GM10847 (cell line): ENCODE measurements around the gene MAMLD1.

ENCODE experiments used
- POLR2A ChIP-seq: IDR thresholded peaks from 2 replicates; pipeline ENCODE4 v1.6.1; 2011; ENCODE audit not compliant: insufficient read length; ENCODE audit errors: extremely low read depth

MAMLD1 gene

DNA sequence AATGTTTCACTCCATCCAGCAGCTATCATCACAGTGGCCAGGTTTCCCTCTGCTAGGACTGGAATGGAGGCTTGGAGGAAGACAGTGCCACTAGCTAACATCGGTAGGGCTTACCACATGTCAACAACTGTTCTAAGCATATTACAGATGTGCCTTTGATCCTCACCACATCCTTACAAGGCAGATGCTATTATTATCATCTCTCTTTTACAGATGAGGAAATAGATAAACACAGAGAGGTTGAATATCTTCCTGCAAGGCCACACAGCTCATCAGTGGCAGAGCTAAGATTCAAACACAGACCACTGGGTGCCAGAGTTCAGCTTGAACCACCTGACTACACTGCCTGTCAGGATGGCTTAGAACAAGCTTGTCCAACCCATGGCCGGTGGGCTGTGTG, 47.4 kb downstream of the MAMLD1 start:
- no peak for TF ChIP-seq POLR2A

DNA sequence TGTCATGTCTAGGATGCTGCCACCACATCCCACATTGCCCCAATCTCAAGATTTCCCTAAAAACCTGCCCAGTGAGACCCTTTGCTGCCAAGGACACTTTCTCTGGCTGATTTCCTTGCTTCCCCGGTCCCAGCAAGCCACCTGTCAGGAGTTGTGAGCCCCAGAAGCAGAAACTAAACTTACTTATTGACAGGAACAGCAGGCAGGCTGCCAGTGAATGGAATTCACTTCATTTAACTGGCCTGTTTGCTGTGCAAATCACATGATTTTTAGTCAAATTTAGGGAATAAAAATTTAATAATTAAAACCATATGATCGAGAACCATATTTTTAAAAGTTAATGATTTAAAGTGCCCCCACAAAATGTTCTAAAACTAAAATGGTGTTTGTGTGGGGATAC, 48.5 kb downstream of the MAMLD1 start:
- no peak for TF ChIP-seq POLR2A

- TF ChIP-seq POLR2A = no peak
Observed at GRCh38 chrX:150414228-150414627, 51.1 kb downstream of the MAMLD1 start.

GRCh38 chrX:150416469-150416868, 53.4 kb downstream of the MAMLD1 start:
- no peak for TF ChIP-seq POLR2A

DNA sequence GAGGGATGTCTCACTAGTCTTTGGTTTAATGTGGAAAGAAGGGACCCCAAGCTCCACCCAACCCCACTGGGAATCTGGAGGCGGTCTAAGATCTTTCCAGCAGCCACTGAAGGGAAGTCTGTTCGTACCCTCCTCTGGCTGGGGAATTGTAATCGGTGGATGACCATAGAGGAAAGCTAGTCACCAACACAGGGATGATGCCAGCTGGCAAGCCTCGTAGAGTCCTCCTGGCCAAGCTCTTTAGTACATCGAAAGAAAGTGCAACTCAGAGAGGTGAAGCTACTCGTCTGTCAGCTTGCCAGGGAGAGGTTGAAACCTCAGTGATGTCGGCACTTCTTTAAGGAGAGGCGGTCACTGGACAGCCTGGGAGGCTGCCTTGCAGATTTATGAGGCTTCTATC, 58.7 kb downstream of the MAMLD1 start:
- no peak for TF ChIP-seq POLR2A

DNA sequence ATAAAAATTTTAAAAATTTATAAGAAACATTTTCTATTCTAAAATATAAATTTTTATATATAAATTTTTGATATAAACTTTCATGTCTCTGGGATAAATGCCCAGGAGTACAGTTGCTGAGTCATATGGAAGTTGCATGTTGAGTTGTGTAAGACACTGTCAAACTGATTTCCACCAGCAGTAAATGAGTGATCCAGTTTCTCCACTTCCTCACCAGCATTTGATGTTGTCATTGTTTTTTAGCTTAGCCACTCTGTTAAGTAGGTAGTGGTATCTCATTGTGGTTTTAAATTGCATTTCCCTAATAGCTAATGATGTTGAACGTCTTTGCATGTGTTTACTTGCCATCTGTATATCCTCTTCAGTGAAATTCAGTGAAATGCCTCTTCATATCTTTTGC, 66.5 kb downstream of the MAMLD1 start:
- TF ChIP-seq POLR2A = no peak

- TF ChIP-seq POLR2A = no peak
Observed at GRCh38 chrX:150436195-150436594, 73.1 kb downstream of the MAMLD1 start.

- no peak for TF ChIP-seq POLR2A
Observed at GRCh38 chrX:150438165-150438564, 75.0 kb downstream of the MAMLD1 start.

DNA sequence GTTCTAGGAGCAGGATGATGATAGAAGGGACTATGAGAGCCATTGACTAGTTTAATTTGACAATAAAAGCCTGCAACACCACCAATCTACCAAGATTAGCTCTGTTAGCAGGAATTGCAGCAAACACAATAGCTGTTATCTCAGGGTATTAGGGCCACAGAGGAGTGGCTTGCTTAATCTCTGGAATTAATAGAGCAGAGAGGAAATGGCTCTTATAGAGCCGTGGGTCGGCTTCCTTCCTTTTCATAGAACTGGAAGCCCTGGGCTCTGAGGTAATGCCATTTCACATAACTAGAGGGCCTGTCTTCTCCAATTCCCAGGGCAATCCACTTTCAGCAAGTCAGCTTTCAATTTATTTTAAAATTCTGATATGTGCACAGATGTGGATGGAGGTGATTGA, 83.0 kb downstream of the MAMLD1 start:
- no peak for TF ChIP-seq POLR2A

DNA sequence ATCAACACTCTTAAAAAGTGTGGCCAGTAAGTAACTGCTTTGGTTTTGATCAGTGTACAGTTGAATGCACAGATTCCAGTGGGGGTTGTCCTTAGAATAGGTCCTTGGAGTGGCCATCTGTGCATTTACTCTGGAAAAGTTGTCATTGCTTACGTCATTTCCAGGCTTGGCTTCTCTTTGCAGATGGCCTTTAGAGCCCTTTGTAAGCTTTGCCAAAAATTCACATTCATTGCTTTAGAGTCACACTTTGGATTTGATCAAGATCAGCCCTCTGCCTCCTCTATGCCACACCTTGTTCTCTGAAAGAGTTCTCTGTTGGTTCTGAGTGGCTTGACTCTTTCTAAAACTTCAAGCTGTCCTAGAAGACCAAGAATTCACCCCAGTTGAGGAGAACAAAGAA, 83.9 kb downstream of the MAMLD1 start:
- TF ChIP-seq POLR2A = no peak

- no peak for TF ChIP-seq POLR2A
Observed at GRCh38 chrX:150449313-150449712, 86.2 kb downstream of the MAMLD1 start.

- no peak for TF ChIP-seq POLR2A
Observed at GRCh38 chrX:150450519-150451177, 87.5 kb downstream of the MAMLD1 start.

DNA sequence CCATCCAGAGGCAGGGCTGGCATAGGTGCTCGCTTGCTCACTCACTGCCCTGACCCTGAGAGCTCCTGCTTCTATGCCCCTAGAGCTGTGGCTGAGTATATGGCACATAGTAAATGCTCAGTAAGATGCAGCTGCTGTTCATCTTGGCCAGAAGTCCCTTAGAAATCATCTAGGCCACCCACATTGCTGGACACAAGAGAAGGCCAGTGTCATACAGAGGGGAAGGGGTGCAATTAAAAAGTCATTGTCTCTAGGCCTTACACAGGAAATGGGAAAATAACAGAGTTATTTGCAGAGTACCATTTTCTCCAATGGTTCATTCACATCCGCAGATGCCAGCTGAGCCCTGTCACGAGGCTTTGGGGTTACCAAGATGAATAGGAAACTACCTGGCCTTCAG, 88.8 kb downstream of the MAMLD1 start:
- no peak for TF ChIP-seq POLR2A

DNA sequence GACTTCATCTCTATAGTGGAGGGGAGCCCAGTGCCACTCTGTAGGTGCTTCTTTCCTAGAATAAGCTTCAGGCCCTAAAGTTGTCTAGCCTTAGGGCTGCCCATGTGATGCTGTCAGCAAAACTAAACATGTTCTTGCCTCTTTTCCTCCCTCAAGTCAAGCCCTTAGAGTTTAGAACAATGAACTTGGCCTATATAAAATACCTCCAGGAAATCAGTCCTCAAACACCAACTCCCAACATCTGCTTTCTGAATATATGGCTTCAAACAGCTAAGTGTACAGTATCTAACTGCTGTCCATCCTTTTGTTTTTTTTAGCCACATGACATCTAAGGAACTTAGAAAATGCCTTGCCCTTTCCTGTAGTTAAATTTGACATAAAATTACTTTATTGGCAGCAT, 91.0 kb downstream of the MAMLD1 start:
- TF ChIP-seq POLR2A = no peak

- TF ChIP-seq POLR2A = no peak
Observed at GRCh38 chrX:150454508-150455214, 91.5 kb downstream of the MAMLD1 start.

DNA sequence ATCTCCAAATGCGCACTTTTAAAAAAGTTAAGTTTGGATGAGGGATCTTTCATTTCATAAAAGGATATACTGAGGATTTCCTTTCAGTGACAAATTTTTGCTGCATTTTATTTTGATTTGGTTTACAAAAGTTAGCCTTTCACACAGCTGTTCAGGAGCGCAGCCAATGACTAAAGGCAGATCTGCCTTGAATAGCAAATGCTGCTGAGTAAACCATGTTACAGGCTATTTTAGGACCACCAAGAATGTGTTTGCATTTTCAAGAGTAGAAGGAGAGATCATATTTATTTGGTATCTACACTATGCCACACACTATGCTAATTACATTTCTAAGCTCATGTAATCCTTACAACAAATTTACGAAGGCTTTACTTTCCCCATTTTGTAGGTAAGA, 92.1 kb downstream of the MAMLD1 start:
- no peak for TF ChIP-seq POLR2A

GRCh38 chrX:150456466-150456865, 93.3 kb downstream of the MAMLD1 start:
- no peak for TF ChIP-seq POLR2A
